ENCODE measurements around the gene TSGA10.
"Not testable (repeated sequence)": the region's sequence is repeated elsewhere in the genome, so short reads cannot be mapped to it uniquely, and the experiment has no call there.

Gene TSGA10

GRCh38 chr2:99085421-99085820, 69.3 kb downstream of the TSGA10 start:
- no peak for FAIRE-seq
- DNase-seq (ENCODE audit: extremely low spot score, insufficient read length, low read depth), result no peak

- no peak for FAIRE-seq
- DNase-seq (ENCODE audit: extremely low spot score, insufficient read length, low read depth), result no peak
Observed at GRCh38 chr2:99084256-99084655, 70.5 kb downstream of the TSGA10 start.

- DNase-seq (ENCODE audit: extremely low spot score, insufficient read length, low read depth), result no peak
- no peak for FAIRE-seq
Observed at GRCh38 chr2:99081891-99082290, 72.9 kb downstream of the TSGA10 start.

GRCh38 chr2:99079226-99079625, 75.5 kb downstream of the TSGA10 start:
- FAIRE-seq, result no peak

GRCh38 chr2:99072551-99072950, 82.2 kb downstream of the TSGA10 start:
- no peak for DNase-seq (ENCODE audit: extremely low spot score, insufficient read length, low read depth)
- FAIRE-seq, result no peak

More at GRCh38 chr2:99079226-99079625, 75.5 kb downstream of the TSGA10 start:
- DNase-seq (ENCODE audit: extremely low spot score, insufficient read length, low read depth), result no peak

GRCh38 chr2:99067871-99068625, 86.7 kb downstream of the TSGA10 start:
- FAIRE-seq (no peak), DNase-seq (ENCODE audit: extremely low spot score, insufficient read length, low read depth) (no peak)

GRCh38 chr2:99066075-99066958, 88.4 kb downstream of the TSGA10 start:
- DNase-seq (ENCODE audit: extremely low spot score, insufficient read length, low read depth), result peak; percentile 20
- peak; percentile 89 for FAIRE-seq

- not testable (repeated sequence) for DNase-seq (ENCODE audit: extremely low spot score, insufficient read length, low read depth); FAIRE-seq
Observed at GRCh38 chr2:99049187-99049586, 105.6 kb downstream of the TSGA10 start.

GRCh38 chr2:99040736-99041300, 113.9 kb downstream of the TSGA10 start:
- FAIRE-seq, result peak; percentile 24
- not testable (repeated sequence) for DNase-seq (ENCODE audit: extremely low spot score, insufficient read length, low read depth)

GRCh38 chr2:99035920-99036319, 118.8 kb downstream of the TSGA10 start:
- no peak for DNase-seq (ENCODE audit: extremely low spot score, insufficient read length, low read depth)

GRCh38 chr2:99032786-99033185, 122.0 kb downstream of the TSGA10 start:
- FAIRE-seq, result no peak

More at GRCh38 chr2:99035920-99036319, 118.8 kb downstream of the TSGA10 start:
- no peak for FAIRE-seq

GRCh38 chr2:99032001-99032400, 122.7 kb downstream of the TSGA10 start:
- no peak for FAIRE-seq
- no peak for DNase-seq (ENCODE audit: extremely low spot score, insufficient read length, low read depth)

More at GRCh38 chr2:99032786-99033185, 122.0 kb downstream of the TSGA10 start:
- no peak for DNase-seq (ENCODE audit: extremely low spot score, insufficient read length, low read depth)

- DNase-seq (ENCODE audit: extremely low spot score, insufficient read length, low read depth) (no peak), FAIRE-seq (no peak)
Observed at GRCh38 chr2:99031481-99031880, 123.3 kb downstream of the TSGA10 start.

- no peak for DNase-seq (ENCODE audit: extremely low spot score, insufficient read length, low read depth)
- no peak for FAIRE-seq
Observed at GRCh38 chr2:99028558-99028957, 126.2 kb downstream of the TSGA10 start.

- FAIRE-seq (no peak), DNase-seq (ENCODE audit: extremely low spot score, insufficient read length, low read depth) (no peak)
Observed at GRCh38 chr2:99027856-99028255, 126.9 kb downstream of the TSGA10 start.

- no peak for FAIRE-seq
- no peak for DNase-seq (ENCODE audit: extremely low spot score, insufficient read length, low read depth)
Observed at GRCh38 chr2:99000708-99001107, 154.0 kb downstream of the TSGA10 start.

GRCh38 chr2:98988695-98989094, 166.0 kb downstream of the TSGA10 start:
- DNase-seq (ENCODE audit: extremely low spot score, insufficient read length, low read depth); FAIRE-seq: not testable (repeated sequence)

- DNase-seq (ENCODE audit: extremely low spot score, insufficient read length, low read depth) (no peak), FAIRE-seq (no peak)
Observed at GRCh38 chr2:98985905-98986666, 168.7 kb downstream of the TSGA10 start.

GRCh38 chr2:98975611-98976010, 179.1 kb downstream of the TSGA10 start:
- FAIRE-seq, result no peak
- no peak for DNase-seq (ENCODE audit: extremely low spot score, insufficient read length, low read depth)
